ENCODE data around the gene FSTL4. TPM values are rescaled to one million over a fixed set of nuclear protein-coding genes. Genes with fewer than 3 reads are reported as not detected.

Gene FSTL4
- total and polyA plus RNA-seq, 4 donors: 2.3 to 6.4 (median 5.5) TPM

DNA sequence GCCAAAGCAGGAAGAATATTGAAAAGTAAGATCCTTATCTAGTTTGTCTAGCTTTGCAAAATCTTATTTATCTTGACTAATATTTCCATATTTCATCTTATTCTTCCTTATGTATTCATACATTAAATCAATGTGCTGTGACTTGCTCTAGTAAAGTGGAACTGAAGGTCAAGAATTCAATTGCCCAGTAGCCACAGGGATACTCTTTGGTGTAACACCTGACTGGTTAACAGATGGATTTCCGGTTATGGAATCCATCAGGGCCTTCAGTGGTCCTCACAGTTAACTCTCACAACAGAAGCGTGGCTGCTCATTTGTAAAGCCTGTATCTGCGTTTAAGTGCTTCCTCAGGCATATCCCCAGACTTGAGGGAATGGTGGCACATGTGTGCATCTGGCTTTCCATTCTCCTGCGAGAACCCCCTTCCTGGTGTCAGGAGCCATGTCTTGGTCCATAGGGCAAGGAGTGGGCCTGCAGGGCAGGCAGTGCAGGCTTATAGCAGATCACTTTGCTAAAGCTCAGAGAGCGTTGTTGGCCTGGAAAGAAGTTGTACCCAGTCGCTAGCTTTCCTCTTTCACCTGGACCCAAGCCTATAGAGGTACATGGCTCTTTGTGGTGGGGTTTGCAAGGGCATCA lies 461.3 kb downstream of the FSTL4 start:
- DNase-seq (ENCODE audit: low read depth in 4 of 6, low spot score in 6 of 6): peak in 1 of 6 donors; percentile 41
- H3K4me3 ChIP-seq (ENCODE audit: low read depth, low read length): no peak overlapping the region
- no peaks in the 10 kb centered on the region for H3K27me3 ChIP-seq (ENCODE audit: control insufficient read depth, insufficient read depth, low read length)
- 86% methylated on average over 4 of the region's 6 CpGs for WGBS (ENCODE audit: insufficient coverage)
- no peak overlapping the region for H3K27ac ChIP-seq (ENCODE audit: low read depth, low read length)
- peaks cover 10% of the 10 kb centered on the region for H3K4me1 ChIP-seq (ENCODE audit: control insufficient read depth, insufficient read depth, low read length)
- no peaks in the 10 kb centered on the region for H3K9me3 ChIP-seq (ENCODE audit: control insufficient read depth, insufficient read depth, low read length)
- no peaks in the 10 kb centered on the region for H3K36me3 ChIP-seq (ENCODE audit: control insufficient read depth, insufficient read depth, low read length)

DNA sequence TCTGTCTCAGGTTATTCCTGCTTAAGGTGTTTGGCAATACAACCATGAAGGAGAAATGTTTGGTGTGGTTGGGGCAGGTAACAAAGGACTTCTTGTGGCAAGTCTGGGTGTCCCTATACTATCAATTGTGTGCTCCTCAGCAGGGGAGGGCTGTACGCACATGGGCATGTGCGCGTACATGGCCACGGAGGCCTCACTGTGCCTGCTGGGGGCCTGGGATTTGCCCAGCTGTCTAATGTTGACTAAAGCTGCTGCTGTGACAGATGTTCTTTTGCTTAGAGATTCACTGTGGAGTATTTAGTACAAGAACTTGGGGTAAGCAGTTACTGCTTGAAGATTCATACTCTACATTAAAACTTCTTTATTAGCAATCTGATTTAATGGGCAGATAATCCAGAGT lies 463.0 kb downstream of the FSTL4 start:
- WGBS (ENCODE audit: insufficient coverage): 63% methylated on average over 4 of the region's 4 CpGs
- H3K36me3 ChIP-seq (ENCODE audit: control insufficient read depth, insufficient read depth, low read length): no peaks in the 10 kb centered on the region
- no peaks in the 10 kb centered on the region for H3K27me3 ChIP-seq (ENCODE audit: control insufficient read depth, insufficient read depth, low read length)
- peak in 1 of 6 donors; percentile 79 for DNase-seq (ENCODE audit: low read depth in 4 of 6, low spot score in 6 of 6)
- peaks cover 10% of the 10 kb centered on the region for H3K4me1 ChIP-seq (ENCODE audit: control insufficient read depth, insufficient read depth, low read length)
- no peak overlapping the region for H3K27ac ChIP-seq (ENCODE audit: low read depth, low read length)
- no peak overlapping the region for H3K4me3 ChIP-seq (ENCODE audit: low read depth, low read length)
- H3K9me3 ChIP-seq (ENCODE audit: control insufficient read depth, insufficient read depth, low read length): no peaks in the 10 kb centered on the region

DNA sequence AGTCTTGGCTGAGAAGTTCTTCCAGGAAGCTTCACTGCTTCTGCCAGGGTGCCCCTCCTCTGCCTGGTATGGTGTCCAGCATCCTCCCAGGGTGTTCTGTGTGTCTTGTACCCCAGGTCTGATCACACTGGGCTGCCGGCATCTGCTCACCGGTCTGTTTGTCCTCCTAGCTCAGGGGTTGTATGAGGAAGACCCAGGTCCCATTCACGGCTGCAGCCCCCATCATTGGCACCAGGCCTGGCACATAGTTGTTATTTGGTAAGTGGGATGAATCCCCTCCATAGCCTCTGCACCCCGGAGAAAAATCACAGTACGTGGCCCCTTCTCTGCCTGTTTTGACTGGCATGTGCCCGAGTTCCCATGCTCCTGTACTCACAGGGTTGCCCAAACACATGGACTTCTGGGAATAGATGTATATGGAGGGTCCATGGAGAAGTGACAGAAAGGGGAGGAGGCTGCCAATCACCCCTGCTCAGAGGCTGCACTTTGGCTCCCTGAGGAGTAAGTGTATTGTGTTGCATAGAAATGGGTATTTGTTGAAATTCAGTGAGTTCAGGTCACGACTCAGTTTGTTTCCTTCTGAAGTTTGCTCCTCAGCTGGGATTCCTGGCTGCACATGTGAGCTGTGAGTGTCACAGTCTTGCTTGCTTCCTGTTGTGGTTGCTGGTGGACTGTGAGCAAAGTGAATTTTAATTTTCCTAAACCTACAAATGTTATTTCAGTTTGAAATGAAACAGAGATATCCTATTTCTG lies 464.4 kb downstream of the FSTL4 start:
- Histone ChIP-seq H3K9me3 (ENCODE audit: control insufficient read depth, insufficient read depth, low read length) (no peaks in the 10 kb centered on the region), H3K4me3 (ENCODE audit: low read depth, low read length) (no peak overlapping the region), H3K27ac (ENCODE audit: low read depth, low read length) (no peak overlapping the region), H3K4me1 (ENCODE audit: control insufficient read depth, insufficient read depth, low read length) (peaks cover 10% of the 10 kb centered on the region), H3K27me3 (ENCODE audit: control insufficient read depth, insufficient read depth, low read length) (no peaks in the 10 kb centered on the region), H3K36me3 (ENCODE audit: control insufficient read depth, insufficient read depth, low read length) (no peaks in the 10 kb centered on the region)
- WGBS (ENCODE audit: insufficient coverage): 59% methylated on average over 6 of the region's 7 CpGs
- DNase-seq (ENCODE audit: low read depth in 4 of 6, low spot score in 6 of 6): peak in 1 of 6 donors; percentile 12

DNA sequence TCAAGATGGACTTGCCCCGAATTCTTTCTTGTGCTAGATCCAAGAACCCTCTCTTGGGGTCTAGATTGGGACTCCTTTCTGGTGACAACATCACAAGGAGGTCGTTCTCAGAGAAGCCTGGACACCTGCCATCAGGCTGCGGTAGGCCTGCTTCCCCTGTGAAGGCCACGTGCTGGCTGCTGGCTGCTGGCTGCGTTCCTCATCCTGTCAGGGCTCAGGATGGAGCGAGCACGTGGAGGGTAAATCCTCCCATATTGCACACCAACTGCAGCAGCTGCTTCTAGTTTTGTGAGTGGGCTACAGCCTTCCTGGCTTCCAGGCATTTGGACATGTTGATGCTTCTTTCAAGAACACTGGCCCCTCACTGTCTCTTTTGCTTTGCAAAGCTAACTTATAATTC lies 464.9 kb downstream of the FSTL4 start:
- Histone ChIP-seq H3K27me3 (ENCODE audit: control insufficient read depth, insufficient read depth, low read length) (no peaks in the 10 kb centered on the region), H3K9me3 (ENCODE audit: control insufficient read depth, insufficient read depth, low read length) (no peaks in the 10 kb centered on the region), H3K4me3 (ENCODE audit: low read depth, low read length) (no peak overlapping the region), H3K36me3 (ENCODE audit: control insufficient read depth, insufficient read depth, low read length) (no peaks in the 10 kb centered on the region), H3K4me1 (ENCODE audit: control insufficient read depth, insufficient read depth, low read length) (peaks cover 10% of the 10 kb centered on the region), H3K27ac (ENCODE audit: low read depth, low read length) (no peak overlapping the region)
- peak in 2 of 6 donors; percentile 36 to 65 for DNase-seq (ENCODE audit: low read depth in 4 of 6, low spot score in 6 of 6)
- WGBS (ENCODE audit: insufficient coverage): 69% methylated on average over 4 of the region's 7 CpGs

Small RNA genes lying within 50 kb of the gene (small RNA-seq; reads per million reads assigned to genes)
- gene MIR1289-2 (ENCODE audit: low replicate concordance): not detected
